ENCODE results near the gene PRKAB1. TPM values are rescaled to one million over a fixed set of nuclear protein-coding genes. Genes with fewer than 3 reads are reported as not detected.

PRKAB1 gene
- total RNA-seq, 1 donor from 2014 or later: 68.3 TPM

- TF ChIP-seq POLR2A (IDR thresholded peaks at IDR 0.05) (no peak), CTCF (IDR thresholded peaks at IDR 0.05) (no peak), POLR2AphosphoS5 (IDR thresholded peaks at IDR 0.05; ENCODE audit: insufficient read depth in 1 of 2, low read depth in 1 of 2) (no peak)
- no peaks in the 10 kb centered on the region for H3K36me3 ChIP-seq
- H3K27me3 ChIP-seq: no peaks in the 10 kb centered on the region
- H3K4me1 ChIP-seq: no peaks in the 10 kb centered on the region
- H3K27ac ChIP-seq: no peak overlapping the region
- DNase-seq (ENCODE audit: extremely low spot score in 2 of 2): no peak
- H3K9me3 ChIP-seq: no peaks in the 10 kb centered on the region
- H3K4me3 ChIP-seq: no peak overlapping the region
- intact Hi-C loops (cut with DNase I): no loop called here
Measured at GRCh38 chr12:119720349-119720748, 52.4 kb downstream of the PRKAB1 start.

DNA sequence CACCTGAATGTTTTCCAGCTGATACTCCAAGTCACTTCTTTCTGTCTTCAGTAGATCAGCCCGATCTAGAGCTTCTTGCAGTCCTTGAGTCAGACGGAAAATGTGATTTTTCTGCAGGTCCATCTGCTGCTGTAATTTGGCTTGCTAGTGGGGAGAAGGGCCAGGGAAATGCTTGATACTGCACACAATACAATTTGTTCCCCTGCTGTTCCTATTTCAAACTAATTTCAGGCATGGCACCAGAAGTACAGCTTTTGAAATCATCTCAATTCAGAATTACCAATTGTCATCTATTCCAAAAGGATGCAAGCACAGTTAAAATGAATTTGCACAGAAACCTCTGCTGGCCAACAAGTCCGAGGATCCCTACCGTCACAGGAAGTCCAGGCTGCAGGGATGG lies 53.4 kb downstream of the PRKAB1 start:
- no peak overlapping the region for H3K4me3 ChIP-seq
- intact Hi-C loops (cut with DNase I): no loop called here
- H3K36me3 ChIP-seq: no peaks in the 10 kb centered on the region
- DNase-seq (ENCODE audit: extremely low spot score in 2 of 2): no peak
- no peak overlapping the region for H3K27ac ChIP-seq
- H3K9me3 ChIP-seq: no peaks in the 10 kb centered on the region
- no peaks in the 10 kb centered on the region for H3K27me3 ChIP-seq
- H3K4me1 ChIP-seq: no peaks in the 10 kb centered on the region
- TF ChIP-seq POLR2A (IDR thresholded peaks at IDR 0.05): no peak
- TF ChIP-seq CTCF (IDR thresholded peaks at IDR 0.05): no peak
- no peak for TF ChIP-seq POLR2AphosphoS5 (IDR thresholded peaks at IDR 0.05; ENCODE audit: insufficient read depth in 1 of 2, low read depth in 1 of 2)

DNA sequence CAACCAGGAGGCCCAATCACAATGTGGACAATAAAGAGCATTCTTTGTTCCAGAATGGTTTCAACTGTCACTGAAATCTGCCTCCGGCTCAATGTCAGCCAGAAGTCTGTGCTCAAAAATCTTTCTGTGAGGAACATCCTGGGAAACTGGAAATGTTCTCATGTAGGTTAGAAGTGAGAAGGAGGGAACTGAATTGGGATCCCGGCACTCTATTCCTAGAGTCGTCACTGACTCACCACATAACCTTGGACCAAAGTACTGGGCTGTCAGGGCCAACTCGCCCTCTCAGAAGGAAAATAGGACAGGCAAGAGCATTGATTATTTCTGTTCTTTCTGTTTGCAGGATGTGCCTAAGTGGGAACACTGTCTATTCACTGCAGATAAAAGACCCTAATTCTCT lies 57.6 kb downstream of the PRKAB1 start:
- H3K36me3 ChIP-seq: no peaks in the 10 kb centered on the region
- TF ChIP-seq POLR2AphosphoS5 (IDR thresholded peaks at IDR 0.05; ENCODE audit: insufficient read depth in 1 of 2, low read depth in 1 of 2): no peak
- intact Hi-C loops (cut with DNase I): no loop called here

GRCh38 chr12:119727600-119728443 lies 59.9 kb downstream of the PRKAB1 start:
- no peaks in the 10 kb centered on the region for H3K9me3 ChIP-seq
- H3K4me1 ChIP-seq: no peaks in the 10 kb centered on the region
- TF ChIP-seq CTCF (IDR thresholded peaks at IDR 0.05) (no peak), POLR2A (IDR thresholded peaks at IDR 0.05) (no peak), POLR2AphosphoS5 (IDR thresholded peaks at IDR 0.05; ENCODE audit: insufficient read depth in 1 of 2, low read depth in 1 of 2) (no peak)
- no peak for DNase-seq (ENCODE audit: extremely low spot score in 2 of 2)
- no peak overlapping the region for H3K4me3 ChIP-seq
- intact Hi-C loops (cut with DNase I): no loop called here
- H3K27me3 ChIP-seq: no peaks in the 10 kb centered on the region
- no peak overlapping the region for H3K27ac ChIP-seq
- no peaks in the 10 kb centered on the region for H3K36me3 ChIP-seq

More for the DNA sequence above, 57.6 kb downstream of the PRKAB1 start:
- Histone ChIP-seq H3K9me3 (no peaks in the 10 kb centered on the region), H3K4me1 (no peaks in the 10 kb centered on the region), H3K4me3 (no peak overlapping the region), H3K27ac (no peak overlapping the region), H3K27me3 (no peaks in the 10 kb centered on the region)
- no peak for DNase-seq (ENCODE audit: extremely low spot score in 2 of 2)

GRCh38 chr12:119728444-119728745 lies 60.5 kb downstream of the PRKAB1 start:
- H3K9me3 ChIP-seq: no peaks in the 10 kb centered on the region
- no peak for TF ChIP-seq POLR2A (IDR thresholded peaks at IDR 0.05)
- TF ChIP-seq CTCF (IDR thresholded peaks at IDR 0.05): no peak
- no peak for TF ChIP-seq POLR2AphosphoS5 (IDR thresholded peaks at IDR 0.05; ENCODE audit: insufficient read depth in 1 of 2, low read depth in 1 of 2)
- DNase-seq (ENCODE audit: extremely low spot score in 2 of 2): no peak
- no peaks in the 10 kb centered on the region for H3K27me3 ChIP-seq
- H3K27ac ChIP-seq: no peak overlapping the region
- H3K4me3 ChIP-seq: no peak overlapping the region
- no peaks in the 10 kb centered on the region for H3K36me3 ChIP-seq
- intact Hi-C loops (cut with DNase I): no loop called here
- H3K4me1 ChIP-seq: no peaks in the 10 kb centered on the region

Measured in vagina (tissue), 2 donors.